Osteoblast (primary cell): ENCODE data around the gene VWA1. TPM values are rescaled to one million over a fixed set of nuclear protein-coding genes. Genes with fewer than 3 reads are reported as not detected.
A peak's percentile ranks its signal among the peaks of the same experiment; 100 is the strongest.
"Not testable (repeated sequence)": the region's sequence is repeated elsewhere in the genome, so short reads cannot be mapped to it uniquely, and the experiment has no call there.

ENCODE experiments used
- DNase-seq: peaks from one replicate; pipeline ENCODE4 v3.0.0; 2011; ENCODE audit warnings: low spot score, mixed read lengths; ENCODE audit not compliant: insufficient read length; ENCODE audit errors: missing footprints
- H2AFZ ChIP-seq: 2 replicates; pipeline ENCODE4 v1.6.0; 2011; ENCODE audit warnings: mild to moderate bottlenecking, low read length
- H3K27ac ChIP-seq: 2 replicates; pipeline ENCODE4 v1.5.1; 2011; ENCODE audit warnings: mild to moderate bottlenecking, low read depth, low read length, moderate library complexity
- H3K27me3 ChIP-seq: 2 replicates; pipeline ENCODE4 v1.6.0; 2012; ENCODE audit warnings: mild to moderate bottlenecking, control low read depth, inconsistent platforms, low read length, moderate library complexity; ENCODE audit not compliant: insufficient read depth
- H3K36me3 ChIP-seq: 2 replicates; pipeline ENCODE4 v1.5.1; 2011; ENCODE audit warnings: mild to moderate bottlenecking, low read length, control low read depth, moderate library complexity; ENCODE audit not compliant: insufficient read depth
- H3K4me1 ChIP-seq: 2 replicates; pipeline ENCODE4 v1.5.1; 2011; ENCODE audit warnings: mild to moderate bottlenecking, low read length, control low read depth, moderate library complexity; ENCODE audit not compliant: insufficient read depth
- H3K4me2 ChIP-seq: 2 replicates; pipeline ENCODE4 v1.6.0; 2011; ENCODE audit warnings: mild to moderate bottlenecking, low read length; ENCODE audit not compliant: insufficient read depth
- H3K4me3 ChIP-seq: fragments of 200-600 bp; sonication (generic); 3 replicates; pipeline ENCODE4 v1.5.1; 2012; ENCODE audit warnings: mild to moderate bottlenecking, low read length, inconsistent platforms; ENCODE audit not compliant: insufficient read depth
- H3K79me2 ChIP-seq: 2 replicates; pipeline ENCODE4 v1.6.0; 2012; ENCODE audit warnings: mild to moderate bottlenecking, low read length, control low read depth, inconsistent platforms; ENCODE audit not compliant: insufficient read depth
- H3K9me3 ChIP-seq: 2 replicates; pipeline ENCODE4 v1.5.1; 2011; ENCODE audit warnings: low read depth, low read length, control low read depth
- H4K20me1 ChIP-seq: 2 replicates; pipeline ENCODE4 v1.6.0; 2012; ENCODE audit warnings: mild to moderate bottlenecking, low read length, control low read depth; ENCODE audit not compliant: insufficient read depth
- CTCF ChIP-seq: IDR thresholded peaks from 2 replicates; pipeline ENCODE4 v1.5.1; 2011; ENCODE audit warnings: mild to moderate bottlenecking, low read depth, low read length, moderate library complexity; ENCODE audit errors: extremely low read depth
- total RNA-seq: library from RNA; depleted of rRNA; stranded (reverse); fragments of >200 nt; gene quantifications from 2 replicates; pipeline ENCODE4 v1.2.3, GENCODE V29; 2012

Gene VWA1
- total RNA-seq, 1 donor, result 4.3 TPM

- H2AFZ ChIP-seq, result peak overlapping the region; percentile 83
- TF ChIP-seq CTCF, result no peak
- peak overlapping the region; percentile 76 for H3K27ac ChIP-seq
- peaks cover 17% of the 10 kb centered on the region for H4K20me1 ChIP-seq
- peak overlapping the region; percentile 92 for H3K4me2 ChIP-seq
- H3K36me3 ChIP-seq, result peaks cover 26% of the 10 kb centered on the region
- no peaks in the 10 kb centered on the region for H3K27me3 ChIP-seq
- peaks cover 17% of the 10 kb centered on the region for H3K4me1 ChIP-seq
- H3K4me3 ChIP-seq, result peak overlapping the region; percentile 98
- peak; percentile 95 for DNase-seq
- H3K79me2 ChIP-seq, result peaks cover 57% of the 10 kb centered on the region
- no peaks in the 10 kb centered on the region for H3K9me3 ChIP-seq
These were observed 27.7 kb upstream of the VWA1 start for GRCh38 chr1:1407636-1408318.

- H3K4me3 ChIP-seq, H3K27ac ChIP-seq, DNase-seq, H3K36me3 ChIP-seq, H2AFZ ChIP-seq, H3K9me3 ChIP-seq, H3K27me3 ChIP-seq, H3K4me2 ChIP-seq: not testable (repeated sequence)
- peaks cover 15% of the 10 kb centered on the region for H3K4me1 ChIP-seq
- H3K79me2 ChIP-seq, result peaks cover 43% of the 10 kb centered on the region
- peaks cover 17% of the 10 kb centered on the region for H4K20me1 ChIP-seq
These were observed 25.3 kb upstream of the VWA1 start for GRCh38 chr1:1410238-1410637.

GRCh38 chr1:1411626-1412025 lies 23.9 kb upstream of the VWA1 start:
- no peak for TF ChIP-seq CTCF
- H3K4me2 ChIP-seq, result no peak overlapping the region
- no peaks in the 10 kb centered on the region for H3K27me3 ChIP-seq
- no peak overlapping the region for H2AFZ ChIP-seq
- H3K79me2 ChIP-seq, result peaks cover 30% of the 10 kb centered on the region
- no peaks in the 10 kb centered on the region for H3K9me3 ChIP-seq
- no peak for DNase-seq
- H3K27ac ChIP-seq, result no peak overlapping the region
- H3K36me3 ChIP-seq, result no peaks in the 10 kb centered on the region
- peaks cover 8% of the 10 kb centered on the region for H3K4me1 ChIP-seq
- no peak overlapping the region for H3K4me3 ChIP-seq
- peaks cover 17% of the 10 kb centered on the region for H4K20me1 ChIP-seq

GRCh38 chr1:1412311-1412902 lies 23.1 kb upstream of the VWA1 start:
- H4K20me1 ChIP-seq, result peaks cover 15% of the 10 kb centered on the region
- not testable (repeated sequence) for H3K4me1 ChIP-seq, H3K27ac ChIP-seq, H3K4me2 ChIP-seq, H2AFZ ChIP-seq, H3K4me3 ChIP-seq, H3K36me3 ChIP-seq, H3K9me3 ChIP-seq, H3K27me3 ChIP-seq
- peak; percentile 76 for DNase-seq
- peaks cover 22% of the 10 kb centered on the region for H3K79me2 ChIP-seq

GRCh38 chr1:1415751-1416150 lies 19.7 kb upstream of the VWA1 start:
- no peak overlapping the region for H3K4me2 ChIP-seq

GRCh38 chr1:1417396-1417795 lies 18.1 kb upstream of the VWA1 start:
- not testable (repeated sequence) for H3K4me2 ChIP-seq, H3K79me2 ChIP-seq, H3K4me3 ChIP-seq, H3K9me3 ChIP-seq, H3K36me3 ChIP-seq, H3K4me1 ChIP-seq, H3K27me3 ChIP-seq, H4K20me1 ChIP-seq, H3K27ac ChIP-seq, H2AFZ ChIP-seq
- DNase-seq, result peak; percentile 42

More at GRCh38 chr1:1415751-1416150, 19.7 kb upstream of the VWA1 start:
- DNase-seq, result peak; percentile 25
- no peaks in the 10 kb centered on the region for H3K27me3 ChIP-seq
- no peaks in the 10 kb centered on the region for H3K79me2 ChIP-seq
- H3K36me3 ChIP-seq, result no peaks in the 10 kb centered on the region
- no peaks in the 10 kb centered on the region for H3K9me3 ChIP-seq
- no peaks in the 10 kb centered on the region for H3K4me1 ChIP-seq
- TF ChIP-seq CTCF, result no peak
- no peak overlapping the region for H2AFZ ChIP-seq
- H3K4me3 ChIP-seq, result no peak overlapping the region
- no peaks in the 10 kb centered on the region for H4K20me1 ChIP-seq
- H3K27ac ChIP-seq, result no peak overlapping the region
